ENCODE data around the gene SAXO1.

SAXO1 gene

DNA sequence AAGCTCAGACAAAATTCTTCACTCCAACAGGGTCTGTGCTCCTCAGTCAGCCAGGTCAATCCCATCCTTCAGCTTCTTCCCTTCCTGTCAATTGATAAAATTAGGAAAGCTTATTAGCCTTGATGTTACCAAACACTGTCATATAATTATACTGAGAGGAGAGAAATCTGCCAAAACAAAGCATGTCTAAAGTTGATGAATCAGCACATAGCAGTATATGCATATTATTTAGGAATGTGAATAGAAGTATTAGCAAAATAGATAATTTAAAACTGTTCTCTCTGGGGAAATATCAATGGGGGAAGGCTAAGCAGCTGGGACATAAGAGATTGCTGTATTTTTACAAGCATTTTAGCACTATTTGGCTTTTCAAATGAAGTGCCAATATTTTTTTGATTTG lies 107.1 kb downstream of the SAXO1 start:
- ATAC-seq (replicated peaks) (no peak), DNase-seq (no peak)
- Mint-ChIP-seq H3K27ac (no peak overlapping the region), H3K27me3 (no peaks in the 10 kb centered on the region), H3K4me3 (no peak overlapping the region), H3K36me3 (no peaks in the 10 kb centered on the region), H3K9me3 (peaks cover 0 to 2% of the 10 kb centered on the region in 2 donors), H3K4me1 (no peaks in the 10 kb centered on the region)

DNA sequence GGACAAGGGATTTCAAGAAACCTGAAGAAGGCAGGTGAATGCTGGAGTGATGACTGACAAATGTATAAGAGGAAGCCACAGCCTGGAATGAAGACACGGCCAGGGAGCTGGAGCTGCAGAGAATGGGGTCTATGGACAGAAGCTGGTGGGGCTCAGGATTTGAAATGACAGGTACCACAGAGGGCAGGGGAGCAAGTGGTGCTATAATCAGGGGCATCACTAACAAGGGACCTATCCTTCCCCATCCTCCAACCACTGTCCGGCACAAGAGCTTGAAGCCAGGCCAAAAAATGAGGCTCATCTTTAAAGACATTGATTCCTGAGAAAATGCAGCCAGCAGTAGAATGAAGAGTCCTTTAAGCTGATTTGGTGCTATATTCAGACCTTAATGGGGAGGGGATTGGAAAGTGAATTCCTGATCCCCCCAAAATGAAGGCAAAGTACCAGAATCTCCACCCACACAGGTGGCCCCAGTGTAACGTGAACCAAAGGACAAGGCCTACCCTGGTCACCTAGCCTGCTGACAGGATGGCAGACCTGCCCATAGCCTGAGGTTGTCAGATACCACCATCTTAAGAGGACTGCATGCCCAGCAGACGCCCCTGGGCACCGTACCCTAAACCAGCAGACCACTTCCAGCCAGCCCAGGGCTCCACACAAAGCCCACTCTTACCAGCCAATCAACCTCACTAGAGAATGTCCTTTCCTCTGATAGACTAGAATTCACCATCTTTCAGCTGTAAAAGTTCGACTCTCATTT lies 109.2 kb downstream of the SAXO1 start:
- Mint-ChIP-seq H3K36me3 (no peaks in the 10 kb centered on the region), H3K27ac (no peak overlapping the region), H3K4me1 (no peaks in the 10 kb centered on the region), H3K9me3 (peaks cover 0 to 2% of the 10 kb centered on the region in 2 donors), H3K27me3 (peaks cover 2 to 3% of the 10 kb centered on the region in 2 donors), H3K4me3 (no peak overlapping the region)
- DNase-seq = no peak
- no peak for ATAC-seq (replicated peaks)

DNA sequence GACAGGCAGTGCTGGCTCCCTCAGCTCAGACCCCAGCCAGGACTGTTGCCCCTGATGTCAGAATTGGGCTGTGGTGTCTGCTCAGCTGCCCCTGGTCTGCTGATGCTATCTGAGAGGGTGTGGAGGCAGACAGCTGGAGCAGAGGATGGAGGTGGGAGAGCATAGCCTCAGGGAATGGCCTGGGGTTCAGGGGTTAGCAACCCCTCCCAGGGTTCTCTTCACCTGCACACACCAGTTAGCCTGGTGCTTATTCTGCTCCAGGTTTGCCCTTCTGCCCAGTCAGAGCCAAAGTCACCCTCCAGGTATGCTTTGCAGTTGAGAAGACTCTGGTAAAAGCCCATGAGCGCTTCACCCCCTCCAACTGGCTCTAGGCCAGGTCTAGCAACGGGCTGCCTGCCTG lies 109.8 kb downstream of the SAXO1 start:
- no peak for DNase-seq
- Mint-ChIP-seq H3K4me3 (no peak overlapping the region), H3K9me3 (peaks cover 0 to 2% of the 10 kb centered on the region in 2 donors), H3K4me1 (no peaks in the 10 kb centered on the region), H3K27ac (no peak overlapping the region), H3K36me3 (no peaks in the 10 kb centered on the region), H3K27me3 (peaks cover 3 to 4% of the 10 kb centered on the region in 2 donors)
- no peak for ATAC-seq (replicated peaks)

DNA sequence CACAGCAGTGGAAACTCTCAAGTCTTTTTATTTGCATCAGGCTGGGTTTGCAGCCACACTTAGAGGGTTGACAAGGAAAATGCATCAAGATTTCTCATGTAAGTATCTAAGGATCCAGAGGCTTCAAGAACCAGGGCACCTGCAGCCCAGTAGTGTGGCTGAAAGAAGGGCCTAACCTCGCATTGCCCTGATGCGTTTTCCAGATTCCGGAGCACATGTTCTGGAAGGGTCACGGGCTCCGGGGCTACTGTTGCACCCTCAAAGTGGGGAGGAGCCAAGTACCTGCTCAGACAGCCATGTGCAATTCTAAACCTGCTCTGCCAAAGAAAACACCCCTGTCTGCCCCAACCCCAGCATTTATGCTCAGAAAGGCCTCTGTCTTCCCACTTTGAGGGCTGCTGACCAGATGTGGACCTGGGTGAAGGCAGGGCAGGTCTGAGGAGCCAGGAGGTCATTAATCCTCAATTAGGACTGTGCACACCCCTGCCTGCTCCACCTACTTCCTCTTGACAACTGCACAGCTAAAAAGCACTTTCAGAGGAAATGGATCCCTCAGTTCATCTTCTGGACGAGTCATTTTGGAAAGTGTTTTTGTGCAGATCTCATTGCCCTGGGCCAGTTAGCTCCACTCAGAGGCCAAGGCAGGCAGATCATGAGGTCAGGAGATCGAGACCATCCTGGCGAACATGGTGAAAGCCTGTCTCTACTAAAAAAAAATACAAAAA lies 110.7 kb downstream of the SAXO1 start:
- DNase-seq (no peak), ATAC-seq (replicated peaks) (no peak)
- Mint-ChIP-seq H3K36me3 (no peaks in the 10 kb centered on the region), H3K4me3 (no peak overlapping the region), H3K27ac (no peak overlapping the region), H3K4me1 (no peaks in the 10 kb centered on the region), H3K27me3 (peaks cover 4 to 7% of the 10 kb centered on the region in 2 donors), H3K9me3 (peaks cover 0 to 1% of the 10 kb centered on the region in 2 donors)

DNA sequence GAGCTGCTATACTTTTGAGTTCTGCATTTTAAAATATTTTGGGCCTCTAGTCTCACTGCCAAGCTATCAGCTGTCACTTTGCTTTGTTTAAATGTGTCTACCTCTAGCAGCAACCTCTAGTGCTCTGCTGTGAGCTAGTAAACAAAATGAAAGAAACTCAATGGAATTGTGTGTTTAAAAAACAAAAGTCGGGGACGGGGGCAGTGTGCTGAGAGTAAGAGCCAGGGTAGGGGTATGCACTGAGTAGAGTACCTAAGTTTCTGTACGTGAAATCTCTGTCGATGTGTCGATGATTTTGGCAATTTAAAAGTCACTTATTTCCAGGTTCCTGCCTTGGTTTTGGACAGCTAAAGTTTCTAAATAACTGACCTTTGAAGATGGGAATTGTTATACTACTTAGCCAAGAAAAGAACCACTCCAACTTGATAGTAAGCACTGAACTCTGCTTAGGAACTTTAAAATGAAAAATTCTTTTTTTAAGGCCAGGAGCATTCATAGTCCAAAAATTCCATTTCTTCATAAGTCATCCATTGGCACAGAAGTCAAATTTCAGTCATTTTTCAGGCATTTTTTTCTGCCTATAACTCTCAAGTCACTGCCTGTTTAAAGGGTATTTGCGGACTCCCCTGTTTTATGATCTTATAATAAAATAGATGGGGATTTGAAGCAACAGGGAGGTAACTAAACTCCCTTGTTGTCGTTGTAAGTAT lies 111.5 kb downstream of the SAXO1 start:
- H3K4me3 Mint-ChIP-seq = no peak overlapping the region
- peaks cover 0 to 1% of the 10 kb centered on the region in 2 donors for H3K9me3 Mint-ChIP-seq
- no peak overlapping the region for H3K27ac Mint-ChIP-seq
- H3K4me1 Mint-ChIP-seq = no peaks in the 10 kb centered on the region
- DNase-seq (no peak), ATAC-seq (replicated peaks) (no peak)
- H3K36me3 Mint-ChIP-seq = no peaks in the 10 kb centered on the region
- H3K27me3 Mint-ChIP-seq = peaks cover 4 to 7% of the 10 kb centered on the region in 2 donors

- Mint-ChIP-seq H3K9me3 (peaks cover 0 to 1% of the 10 kb centered on the region in 2 donors), H3K27me3 (peaks cover 4 to 7% of the 10 kb centered on the region in 2 donors), H3K36me3 (no peaks in the 10 kb centered on the region), H3K4me1 (no peaks in the 10 kb centered on the region), H3K4me3 (no peak overlapping the region), H3K27ac (no peak overlapping the region)
- no peak for DNase-seq
- ATAC-seq (replicated peaks) = no peak
Measured at GRCh38 chr9:18920141-18921084, 112.6 kb downstream of the SAXO1 start.

- ATAC-seq (replicated peaks) (no peak), DNase-seq (no peak)
- no peaks in the 10 kb centered on the region for H3K4me1 Mint-ChIP-seq
- H3K4me3 Mint-ChIP-seq = no peak overlapping the region
- H3K27me3 Mint-ChIP-seq = peaks cover 0 to 8% of the 10 kb centered on the region in 2 donors
- no peaks in the 10 kb centered on the region for H3K36me3 Mint-ChIP-seq
- H3K27ac Mint-ChIP-seq = no peak overlapping the region
- H3K9me3 Mint-ChIP-seq = no peaks in the 10 kb centered on the region
Measured at GRCh38 chr9:18911714-18912342, 121.2 kb downstream of the SAXO1 start.

- peaks cover 0 to 1% of the 10 kb centered on the region in 2 donors for H3K9me3 Mint-ChIP-seq
- H3K36me3 Mint-ChIP-seq = no peaks in the 10 kb centered on the region
- no peak overlapping the region for H3K4me3 Mint-ChIP-seq
- ATAC-seq (replicated peaks) (no peak), DNase-seq (no peak)
- H3K4me1 Mint-ChIP-seq = no peaks in the 10 kb centered on the region
- H3K27ac Mint-ChIP-seq = no peak overlapping the region
- H3K27me3 Mint-ChIP-seq = peaks cover 0 to 8% of the 10 kb centered on the region in 2 donors
Measured at GRCh38 chr9:18910916-18911315, 122.1 kb downstream of the SAXO1 start.

DNA sequence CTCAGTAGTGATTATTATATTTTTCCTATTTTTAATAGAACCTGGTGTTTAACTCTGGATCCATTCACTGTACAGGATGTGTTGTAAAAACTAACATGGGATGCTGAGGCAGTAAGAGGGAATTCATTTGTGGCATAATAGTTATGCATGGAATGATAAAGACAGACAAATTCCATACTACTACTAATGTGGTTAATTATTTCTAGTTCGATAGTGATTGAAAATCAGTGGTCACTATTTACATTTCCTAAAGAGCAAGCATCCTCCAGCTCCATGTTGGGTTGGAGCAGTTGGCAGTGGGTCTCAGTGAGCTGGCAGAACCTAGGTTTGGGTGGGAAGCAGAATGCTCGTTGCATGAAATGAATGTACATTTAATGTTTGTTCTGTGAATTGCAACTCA lies 122.6 kb downstream of the SAXO1 start:
- ATAC-seq (replicated peaks) (no peak), DNase-seq (no peak)
- H3K27me3 Mint-ChIP-seq = peaks cover 0 to 8% of the 10 kb centered on the region in 2 donors
- H3K4me3 Mint-ChIP-seq = no peak overlapping the region
- H3K36me3 Mint-ChIP-seq = no peaks in the 10 kb centered on the region
- H3K4me1 Mint-ChIP-seq = no peaks in the 10 kb centered on the region
- no peak overlapping the region for H3K27ac Mint-ChIP-seq
- H3K9me3 Mint-ChIP-seq = peaks cover 0 to 3% of the 10 kb centered on the region in 2 donors

- ATAC-seq (replicated peaks) = peak in 1 of 2 donors; percentile 13
Measured at GRCh38 chr9:18909140-18910018, 123.6 kb downstream of the SAXO1 start.

GRCh38 chr9:18907927-18908625 lies 124.9 kb downstream of the SAXO1 start:
- ATAC-seq (replicated peaks) = no peak
- H3K27me3 Mint-ChIP-seq = peaks cover 0 to 8% of the 10 kb centered on the region in 2 donors

More at GRCh38 chr9:18909140-18910018, 123.6 kb downstream of the SAXO1 start:
- H3K36me3 Mint-ChIP-seq = no peaks in the 10 kb centered on the region
- no peak overlapping the region for H3K27ac Mint-ChIP-seq
- H3K4me3 Mint-ChIP-seq = no peak overlapping the region
- H3K27me3 Mint-ChIP-seq = peaks cover 0 to 8% of the 10 kb centered on the region in 2 donors
- peaks cover 0 to 3% of the 10 kb centered on the region in 2 donors for H3K9me3 Mint-ChIP-seq
- H3K4me1 Mint-ChIP-seq = no peaks in the 10 kb centered on the region
- no peak for DNase-seq

More at GRCh38 chr9:18907927-18908625, 124.9 kb downstream of the SAXO1 start:
- no peak for DNase-seq
- Mint-ChIP-seq H3K4me3 (no peak overlapping the region), H3K27ac (no peak overlapping the region), H3K4me1 (no peaks in the 10 kb centered on the region), H3K36me3 (no peaks in the 10 kb centered on the region), H3K9me3 (peaks cover 0 to 3% of the 10 kb centered on the region in 2 donors)

Data from stimulated activated naive B cell treated with anti-CD40 and anti-IgM and Interleukin-4, amounts not matched to agents 10 μg/mL and 1 μg/mL and 100 μg/mL, for 72 hours (primary cell).